ENCODE data around the gene SLC10A3.

The SLC10A3 gene

DNA sequence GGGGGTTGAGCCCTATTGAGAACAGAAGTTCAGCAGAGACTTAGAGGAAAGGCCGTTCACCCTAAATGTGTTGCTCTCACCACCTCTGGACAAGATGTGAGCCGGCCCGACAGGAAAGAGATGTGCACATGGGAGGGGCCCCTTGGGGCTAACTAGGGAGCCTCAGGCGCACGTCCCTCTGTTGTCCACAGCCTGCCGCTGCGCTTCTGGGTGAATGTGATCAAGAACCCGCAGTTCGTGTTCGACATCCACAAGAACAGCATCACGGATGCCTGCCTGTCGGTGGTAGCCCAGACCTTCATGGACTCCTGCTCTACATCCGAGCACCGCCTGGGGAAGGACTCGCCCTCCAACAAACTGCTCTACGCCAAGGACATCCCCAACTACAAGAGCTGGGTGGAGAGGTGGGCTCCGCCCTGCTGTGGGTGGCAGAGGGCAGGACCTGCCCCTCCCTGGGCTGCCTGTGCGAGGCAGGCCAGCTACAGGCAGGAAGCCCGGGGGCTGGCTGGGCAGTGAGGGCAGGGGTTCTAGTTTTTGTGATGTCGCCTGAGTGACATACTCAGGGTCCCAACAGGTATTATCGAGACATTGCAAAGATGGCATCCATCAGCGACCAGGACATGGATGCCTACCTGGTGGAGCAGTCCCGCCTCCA, 19.4 kb downstream of the SLC10A3 start:
- in situ Hi-C loops (cut with HindIII; ENCODE audit: low pct_ligation_motif_present, low pct_unique_long_range_greater_than_20kb, low sequenced_read_pairs) = no loop called here
- DNase-seq = no peak

DNA sequence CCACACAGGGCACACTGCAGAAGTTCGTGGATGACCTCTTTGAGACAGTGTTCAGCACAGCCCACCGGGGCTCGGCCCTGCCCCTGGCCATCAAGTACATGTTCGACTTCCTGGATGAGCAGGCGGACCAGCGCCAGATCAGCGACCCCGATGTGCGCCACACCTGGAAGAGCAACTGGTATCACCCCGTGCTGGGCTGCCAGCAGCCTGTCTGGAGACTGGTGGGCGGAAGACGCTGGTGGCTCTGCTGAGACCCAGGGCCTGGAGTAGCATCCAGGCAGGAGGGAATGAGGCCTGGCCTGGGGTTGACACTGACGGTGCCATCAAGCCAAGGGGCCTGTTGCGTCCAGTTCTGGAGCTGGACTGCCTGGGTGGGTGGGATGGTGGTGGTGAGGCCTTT, 20.0 kb downstream of the SLC10A3 start:
- in situ Hi-C loops (cut with HindIII; ENCODE audit: low pct_ligation_motif_present, low pct_unique_long_range_greater_than_20kb, low sequenced_read_pairs) = no loop called here
- no peak for DNase-seq

- in situ Hi-C loops (cut with HindIII; ENCODE audit: low pct_ligation_motif_present, low pct_unique_long_range_greater_than_20kb, low sequenced_read_pairs) = no loop called here
Measured at GRCh38 chrX:154469880-154470279, 20.5 kb downstream of the SLC10A3 start.

GRCh38 chrX:154469114-154469513, 21.3 kb downstream of the SLC10A3 start:
- no peak for DNase-seq
- in situ Hi-C loops (cut with HindIII; ENCODE audit: low pct_ligation_motif_present, low pct_unique_long_range_greater_than_20kb, low sequenced_read_pairs) = no loop called here

More at GRCh38 chrX:154469880-154470279, 20.5 kb downstream of the SLC10A3 start:
- DNase-seq = no peak

- no peak for DNase-seq
- in situ Hi-C loops (cut with HindIII; ENCODE audit: low pct_ligation_motif_present, low pct_unique_long_range_greater_than_20kb, low sequenced_read_pairs) = no loop called here
Measured at GRCh38 chrX:154468217-154468616, 22.2 kb downstream of the SLC10A3 start.

GRCh38 chrX:154467556-154467955, 22.9 kb downstream of the SLC10A3 start:
- in situ Hi-C loops (cut with HindIII; ENCODE audit: low pct_ligation_motif_present, low pct_unique_long_range_greater_than_20kb, low sequenced_read_pairs) = no loop called here
- no peak for DNase-seq

- in situ Hi-C loops (cut with HindIII; ENCODE audit: low pct_ligation_motif_present, low pct_unique_long_range_greater_than_20kb, low sequenced_read_pairs) = no loop called here
- no peak for DNase-seq
Measured at GRCh38 chrX:154466907-154467306, 23.5 kb downstream of the SLC10A3 start.

DNA sequence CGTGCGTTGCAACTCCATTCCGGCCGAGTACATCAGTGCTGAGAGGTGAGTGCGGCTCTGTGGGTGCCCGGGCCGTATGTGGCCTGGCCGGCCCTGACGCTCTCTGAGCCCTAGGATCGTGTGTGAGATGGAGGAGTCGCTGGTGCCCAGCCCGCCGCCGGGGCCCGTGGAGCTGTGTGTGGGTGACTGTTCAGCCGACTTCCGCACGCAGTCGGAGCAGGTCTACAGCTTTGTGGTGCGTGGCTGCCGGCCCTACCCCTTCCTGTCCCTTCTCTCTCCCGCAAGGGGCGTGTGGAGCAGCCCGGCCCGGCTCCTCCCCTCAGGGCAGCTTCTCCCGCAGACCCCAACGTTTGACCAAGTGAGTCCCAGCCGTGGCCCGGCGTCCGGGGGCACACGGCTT, 24.4 kb downstream of the SLC10A3 start:
- in situ Hi-C loops (cut with HindIII; ENCODE audit: low pct_ligation_motif_present, low pct_unique_long_range_greater_than_20kb, low sequenced_read_pairs) = no loop called here
- no peak for DNase-seq

- in situ Hi-C loops (cut with HindIII; ENCODE audit: low pct_ligation_motif_present, low pct_unique_long_range_greater_than_20kb, low sequenced_read_pairs) = no loop called here
- no peak for DNase-seq
Measured at GRCh38 chrX:154465601-154466000, 24.8 kb downstream of the SLC10A3 start.

DNA sequence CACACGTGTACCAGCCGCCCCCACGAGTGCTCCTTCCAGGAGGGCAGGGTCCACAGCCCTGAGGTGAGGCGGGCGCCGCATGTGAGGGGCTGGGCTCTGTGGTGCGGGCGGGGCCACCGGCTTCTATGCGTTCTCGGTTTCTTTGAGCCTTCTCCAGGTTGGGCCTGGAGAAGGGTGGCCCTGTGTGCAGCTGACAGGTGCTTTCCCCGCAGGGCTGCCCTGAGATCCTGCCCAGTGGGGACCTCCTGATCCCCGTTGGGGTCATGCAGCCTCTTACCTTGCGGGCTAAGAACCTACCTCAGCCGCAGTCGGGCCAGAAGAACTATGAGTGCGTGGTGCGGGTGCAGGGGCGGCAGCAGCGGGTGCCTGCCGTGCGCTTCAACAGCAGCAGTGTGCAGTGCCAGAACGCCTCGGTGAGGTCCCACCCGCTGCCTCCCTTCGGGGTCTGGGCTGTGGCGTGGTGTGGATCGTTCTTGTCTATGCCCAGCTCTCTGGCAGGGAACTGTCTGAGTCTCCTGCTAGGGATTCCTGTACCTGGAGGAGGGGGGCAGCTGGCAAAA, 25.5 kb downstream of the SLC10A3 start:
- in situ Hi-C loops (cut with HindIII; ENCODE audit: low pct_ligation_motif_present, low pct_unique_long_range_greater_than_20kb, low sequenced_read_pairs) = no loop called here
- no peak for DNase-seq

DNA sequence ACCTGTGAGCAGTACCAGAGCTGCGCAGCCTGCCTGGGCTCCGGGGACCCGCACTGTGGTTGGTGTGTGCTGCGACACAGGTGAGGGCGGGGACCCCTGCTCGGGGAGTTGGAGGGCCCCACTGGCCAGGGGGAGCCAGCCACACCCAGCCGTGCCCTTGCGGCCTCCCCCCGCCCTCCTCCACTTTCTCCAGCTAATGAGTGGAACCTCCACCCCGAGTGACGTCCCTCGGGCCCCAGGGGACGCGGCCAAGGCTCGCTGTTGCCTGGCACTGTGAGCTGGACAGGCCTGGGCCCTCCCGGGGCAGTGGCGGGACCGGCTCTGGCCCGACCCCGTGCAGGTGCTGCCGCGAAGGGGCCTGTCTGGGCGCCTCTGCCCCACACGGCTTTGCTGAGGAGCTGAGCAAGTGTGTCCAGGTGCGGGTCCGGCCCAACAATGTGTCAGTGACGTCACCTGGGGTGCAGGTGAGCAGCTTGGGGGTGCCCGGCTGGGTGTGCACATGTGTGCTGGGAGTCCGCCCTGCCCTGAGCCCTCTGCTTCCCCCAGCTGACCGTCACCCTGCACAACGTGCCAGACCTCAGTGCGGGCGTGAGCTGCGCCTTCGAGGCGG, 26.7 kb downstream of the SLC10A3 start:
- in situ Hi-C loops (cut with HindIII; ENCODE audit: low pct_ligation_motif_present, low pct_unique_long_range_greater_than_20kb, low sequenced_read_pairs) = no loop called here

DNA sequence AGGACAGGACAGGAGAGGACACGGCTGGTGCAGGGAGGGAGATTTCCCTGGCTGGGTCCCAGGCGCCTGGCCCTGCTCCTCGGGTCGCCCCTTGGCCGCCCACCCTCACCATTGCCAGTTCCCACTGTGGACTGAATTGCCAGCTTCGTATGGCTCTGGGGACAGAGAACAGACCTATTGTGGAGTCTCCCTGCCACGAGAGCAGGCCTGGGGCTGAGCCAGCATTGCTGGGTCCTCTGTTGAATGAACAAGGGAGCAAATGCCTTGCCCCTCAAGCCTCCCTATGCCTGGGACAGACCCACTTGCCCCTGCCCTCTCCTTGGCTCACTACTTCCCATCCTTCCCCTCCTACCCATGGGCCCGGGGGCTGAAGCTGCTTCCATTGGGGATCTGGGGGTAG, 28.0 kb downstream of the SLC10A3 start:
- no peak for DNase-seq
- in situ Hi-C loops (cut with HindIII; ENCODE audit: low pct_ligation_motif_present, low pct_unique_long_range_greater_than_20kb, low sequenced_read_pairs) = no loop called here

More for the DNA sequence above, 26.7 kb downstream of the SLC10A3 start:
- DNase-seq = no peak

- in situ Hi-C loops (cut with HindIII; ENCODE audit: low pct_ligation_motif_present, low pct_unique_long_range_greater_than_20kb, low sequenced_read_pairs) = no loop called here
- no peak for DNase-seq
Measured at GRCh38 chrX:154460326-154460725, 30.1 kb downstream of the SLC10A3 start.

DNA sequence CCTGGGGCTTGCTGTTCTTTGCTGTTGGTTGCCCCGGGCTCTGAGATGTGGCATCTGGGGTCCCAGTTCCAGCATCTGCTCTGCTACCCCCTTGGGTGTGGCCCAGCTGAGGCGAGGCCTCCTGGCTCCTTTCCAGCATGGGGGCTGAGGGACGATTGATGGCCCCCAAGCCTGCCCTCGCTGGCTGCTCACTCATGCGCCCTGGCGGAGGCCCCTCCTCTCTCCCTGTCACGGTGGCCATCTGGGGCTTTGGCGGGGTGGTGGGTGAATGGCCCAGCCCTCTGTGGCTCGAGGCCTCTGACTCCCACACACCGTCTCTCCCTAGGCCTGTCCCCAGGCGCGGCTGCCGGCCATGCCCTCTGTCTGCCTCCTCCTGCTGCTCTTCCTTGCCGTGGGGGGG, 30.6 kb downstream of the SLC10A3 start:
- in situ Hi-C loops (cut with HindIII; ENCODE audit: low pct_ligation_motif_present, low pct_unique_long_range_greater_than_20kb, low sequenced_read_pairs) = no loop called here
- DNase-seq = no peak

GRCh38 chrX:154458954-154459778, 31.3 kb downstream of the SLC10A3 start:
- in situ Hi-C loops (cut with HindIII; ENCODE audit: low pct_ligation_motif_present, low pct_unique_long_range_greater_than_20kb, low sequenced_read_pairs) = no loop called here
- DNase-seq = no peak

GRCh38 chrX:154458116-154458953, 32.1 kb downstream of the SLC10A3 start, which contains the start of gene PLXNA3:
PLXNA3 (plus strand) TSS chrX:154458281; CDS start chrX:154460184, 1,903 bp downstream.
- peak; percentile 21 for DNase-seq
- in situ Hi-C loops (cut with HindIII; ENCODE audit: low pct_ligation_motif_present, low pct_unique_long_range_greater_than_20kb, low sequenced_read_pairs) = no loop called here

GRCh38 chrX:154457491-154458115, 32.8 kb downstream of the SLC10A3 start:
- DNase-seq = peak; percentile 16
- in situ Hi-C loops (cut with HindIII; ENCODE audit: low pct_ligation_motif_present, low pct_unique_long_range_greater_than_20kb, low sequenced_read_pairs) = no loop called here

GRCh38 chrX:154452823-154453222, 37.6 kb downstream of the SLC10A3 start:
- DNase-seq = no peak
- in situ Hi-C loops (cut with HindIII; ENCODE audit: low pct_ligation_motif_present, low pct_unique_long_range_greater_than_20kb, low sequenced_read_pairs) = no loop called here

Data from ACHN (cell line).